Gastrocnemius medialis (tissue), 4 donors: ENCODE data around the gene NIPBL.

Experiments
- CTCF ChIP-seq, 5 experiments: fragments of 450-650 bp in 3 of 5; fragments of 200-600 bp in 2 of 5; sonication (generic) in 2 of 5; IDR thresholded peaks in 4 of 5; conservative IDR thresholded peaks in 1 of 5; 1 replicate in 4 of 5; 2 replicates in 1 of 5; pipeline ENCODE4 v1.5.1; 2016 to 2019; ENCODE audit warnings: antibody characterized with exemption in 5 of 5, mild to moderate bottlenecking in 3 of 5, moderate library complexity in 3 of 5
- POLR2A ChIP-seq, 2 donors: fragments of 450-650 bp; IDR thresholded peaks; one replicate each; pipeline ENCODE4 v1.6.1; 2017; ENCODE audit warnings: antibody characterized with exemption in 2 of 2, mild to moderate bottlenecking in 2 of 2, moderate library complexity in 2 of 2

GRCh38 chr5:37005946-37006540 lies 129.5 kb downstream of the NIPBL start:
- TF ChIP-seq CTCF (IDR thresholded peaks at IDR 0.05 in 4 of 5, conservative IDR thresholded peaks at IDR 0.05 in 1 of 5) (peak; percentile 13 to 59 (median 48)), POLR2A (IDR thresholded peaks at IDR 0.05) (no peak)
